ENCODE results near the gene KLK15.

- TF ChIP-seq POLR2AphosphoS5 (IDR thresholded peaks at IDR 0.05; ENCODE audit: low read depth, low read length) (no peak; the same call in 1 of the 2 replicates), TAF1 (IDR thresholded peaks at IDR 0.05; ENCODE audit: borderline replicate concordance, insufficient read depth, low read length) (no peak), SIN3A (IDR thresholded peaks at IDR 0.05; ENCODE audit: borderline replicate concordance, insufficient read depth, low read length) (no peak), FOXP2 (optimal IDR thresholded peaks at IDR 0.05; ENCODE audit: borderline replicate concordance, extremely low read depth, extremely low read length, insufficient read depth) (no peak)
- TF ChIP-seq, protein P1, sequence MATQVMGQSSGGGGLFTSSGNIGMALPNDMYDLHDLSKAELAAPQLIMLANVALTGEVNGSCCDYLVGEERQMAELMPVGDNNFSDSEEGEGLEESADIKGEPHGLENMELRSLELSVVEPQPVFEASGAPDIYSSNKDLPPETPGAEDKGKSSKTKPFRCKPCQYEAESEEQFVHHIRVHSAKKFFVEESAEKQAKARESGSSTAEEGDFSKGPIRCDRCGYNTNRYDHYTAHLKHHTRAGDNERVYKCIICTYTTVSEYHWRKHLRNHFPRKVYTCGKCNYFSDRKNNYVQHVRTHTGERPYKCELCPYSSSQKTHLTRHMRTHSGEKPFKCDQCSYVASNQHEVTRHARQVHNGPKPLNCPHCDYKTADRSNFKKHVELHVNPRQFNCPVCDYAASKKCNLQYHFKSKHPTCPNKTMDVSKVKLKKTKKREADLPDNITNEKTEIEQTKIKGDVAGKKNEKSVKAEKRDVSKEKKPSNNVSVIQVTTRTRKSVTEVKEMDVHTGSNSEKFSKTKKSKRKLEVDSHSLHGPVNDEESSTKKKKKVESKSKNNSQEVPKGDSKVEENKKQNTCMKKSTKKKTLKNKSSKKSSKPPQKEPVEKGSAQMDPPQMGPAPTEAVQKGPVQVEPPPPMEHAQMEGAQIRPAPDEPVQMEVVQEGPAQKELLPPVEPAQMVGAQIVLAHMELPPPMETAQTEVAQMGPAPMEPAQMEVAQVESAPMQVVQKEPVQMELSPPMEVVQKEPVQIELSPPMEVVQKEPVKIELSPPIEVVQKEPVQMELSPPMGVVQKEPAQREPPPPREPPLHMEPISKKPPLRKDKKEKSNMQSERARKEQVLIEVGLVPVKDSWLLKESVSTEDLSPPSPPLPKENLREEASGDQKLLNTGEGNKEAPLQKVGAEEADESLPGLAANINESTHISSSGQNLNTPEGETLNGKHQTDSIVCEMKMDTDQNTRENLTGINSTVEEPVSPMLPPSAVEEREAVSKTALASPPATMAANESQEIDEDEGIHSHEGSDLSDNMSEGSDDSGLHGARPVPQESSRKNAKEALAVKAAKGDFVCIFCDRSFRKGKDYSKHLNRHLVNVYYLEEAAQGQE (IDR thresholded peaks at IDR 0.05; ENCODE audit: insufficient read depth in 1 of 2, low read depth in 2 of 2, low read length in 2 of 2), result no peak
These were observed 40.8 kb downstream of the KLK15 start for GRCh38 chr19:50792272-50793250.

Data from PFSK-1 (cell line).